Sigmoid colon (tissue), 4 donors: ENCODE results near the gene ITGB1.

ENCODE experiments used
- EP300 ChIP-seq, 4 donors: sonication (generic); formaldehyde crosslinking; IDR thresholded peaks; one replicate each; pipeline ENCODE4 v1.6.1; 2017; ENCODE audit warnings: antibody characterized with exemption in 4 of 4
- POLR2A ChIP-seq, 2 donors: fragments of 450-650 bp; IDR thresholded peaks; one replicate each; pipeline ENCODE4 v1.6.1; 2016; ENCODE audit warnings: antibody characterized with exemption in 2 of 2, mild to moderate bottlenecking in 2 of 2, moderate library complexity in 2 of 2
- POLR2AphosphoS5 ChIP-seq, 4 donors: sonication (generic); formaldehyde crosslinking; IDR thresholded peaks; one replicate each; pipeline ENCODE4 v1.6.1; 2017; ENCODE audit warnings: antibody characterized with exemption in 4 of 4
- TF ChIP-seq, protein P1 (sequence below), 4 experiments: fragments of 450-650 bp in 3 of 4; fragments of 200-600 bp in 1 of 4; IDR thresholded peaks; one replicate each; pipeline ENCODE4 v1.5.1; 2016 to 2019; ENCODE audit warnings: antibody characterized with exemption in 4 of 4, mild to moderate bottlenecking in 3 of 4, moderate library complexity in 2 of 4

DNA sequence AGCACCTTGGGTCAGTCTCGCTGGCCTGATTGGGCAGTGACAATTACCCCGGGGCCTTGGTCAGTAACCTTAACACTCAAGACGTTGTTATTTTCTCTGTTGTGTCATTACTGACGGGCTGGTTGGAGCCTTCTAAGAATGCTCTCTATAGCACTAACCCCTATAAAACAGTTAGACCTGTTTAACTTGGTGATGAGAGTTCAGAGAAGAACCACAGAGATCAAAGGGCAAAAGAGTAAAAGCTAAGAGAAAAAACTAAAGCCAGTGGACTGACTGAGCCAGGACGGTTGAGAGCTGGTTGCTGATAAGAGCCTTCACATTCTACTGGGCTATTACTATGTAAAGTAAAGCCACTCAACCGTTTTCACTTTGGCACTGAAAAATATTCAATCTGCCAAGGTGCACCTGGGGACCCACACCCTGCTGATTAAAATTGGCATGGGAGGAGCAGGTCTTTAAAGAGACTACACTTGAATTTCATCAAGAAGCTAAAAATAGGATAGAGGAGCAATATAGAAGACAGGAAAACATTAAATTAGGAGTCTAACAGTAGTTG lies 13.6 kb upstream of the ITGB1 start:
- TF ChIP-seq, protein P1, sequence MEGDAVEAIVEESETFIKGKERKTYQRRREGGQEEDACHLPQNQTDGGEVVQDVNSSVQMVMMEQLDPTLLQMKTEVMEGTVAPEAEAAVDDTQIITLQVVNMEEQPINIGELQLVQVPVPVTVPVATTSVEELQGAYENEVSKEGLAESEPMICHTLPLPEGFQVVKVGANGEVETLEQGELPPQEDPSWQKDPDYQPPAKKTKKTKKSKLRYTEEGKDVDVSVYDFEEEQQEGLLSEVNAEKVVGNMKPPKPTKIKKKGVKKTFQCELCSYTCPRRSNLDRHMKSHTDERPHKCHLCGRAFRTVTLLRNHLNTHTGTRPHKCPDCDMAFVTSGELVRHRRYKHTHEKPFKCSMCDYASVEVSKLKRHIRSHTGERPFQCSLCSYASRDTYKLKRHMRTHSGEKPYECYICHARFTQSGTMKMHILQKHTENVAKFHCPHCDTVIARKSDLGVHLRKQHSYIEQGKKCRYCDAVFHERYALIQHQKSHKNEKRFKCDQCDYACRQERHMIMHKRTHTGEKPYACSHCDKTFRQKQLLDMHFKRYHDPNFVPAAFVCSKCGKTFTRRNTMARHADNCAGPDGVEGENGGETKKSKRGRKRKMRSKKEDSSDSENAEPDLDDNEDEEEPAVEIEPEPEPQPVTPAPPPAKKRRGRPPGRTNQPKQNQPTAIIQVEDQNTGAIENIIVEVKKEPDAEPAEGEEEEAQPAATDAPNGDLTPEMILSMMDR (IDR thresholded peaks at IDR 0.05): no peak
- TF ChIP-seq POLR2A (IDR thresholded peaks at IDR 0.05) (no peak), EP300 (IDR thresholded peaks at IDR 0.05) (no peak), POLR2AphosphoS5 (IDR thresholded peaks at IDR 0.05) (no peak)
